ENCODE measurements around the gene SOD2.
"Not testable (repeated sequence)": the region's sequence is repeated elsewhere in the genome, so short reads cannot be mapped to it uniquely, and the experiment has no call there.

SOD2 gene

DNA sequence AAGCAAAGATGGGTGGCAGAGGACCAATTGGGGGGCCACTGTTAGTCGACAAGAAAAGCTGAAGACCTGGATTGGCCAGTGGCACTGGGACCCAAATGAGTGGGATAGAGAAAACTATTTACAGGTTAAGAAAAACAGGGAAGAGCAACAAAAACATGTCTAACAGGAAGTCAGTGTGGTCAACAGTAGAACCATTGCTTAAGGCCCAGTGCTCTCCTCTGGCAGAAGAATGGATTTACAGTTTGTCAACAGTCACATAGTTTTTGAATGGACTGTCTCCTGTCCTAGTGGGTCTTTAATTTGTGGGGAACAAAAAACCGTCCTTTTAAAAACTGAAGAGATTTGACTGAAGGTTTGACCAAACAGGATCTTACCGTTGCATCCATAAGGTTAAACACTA lies 22.1 kb upstream of the SOD2 start:
- no peak for DNase-seq (ENCODE audit: low read depth)
- TF ChIP-seq, protein P1, sequence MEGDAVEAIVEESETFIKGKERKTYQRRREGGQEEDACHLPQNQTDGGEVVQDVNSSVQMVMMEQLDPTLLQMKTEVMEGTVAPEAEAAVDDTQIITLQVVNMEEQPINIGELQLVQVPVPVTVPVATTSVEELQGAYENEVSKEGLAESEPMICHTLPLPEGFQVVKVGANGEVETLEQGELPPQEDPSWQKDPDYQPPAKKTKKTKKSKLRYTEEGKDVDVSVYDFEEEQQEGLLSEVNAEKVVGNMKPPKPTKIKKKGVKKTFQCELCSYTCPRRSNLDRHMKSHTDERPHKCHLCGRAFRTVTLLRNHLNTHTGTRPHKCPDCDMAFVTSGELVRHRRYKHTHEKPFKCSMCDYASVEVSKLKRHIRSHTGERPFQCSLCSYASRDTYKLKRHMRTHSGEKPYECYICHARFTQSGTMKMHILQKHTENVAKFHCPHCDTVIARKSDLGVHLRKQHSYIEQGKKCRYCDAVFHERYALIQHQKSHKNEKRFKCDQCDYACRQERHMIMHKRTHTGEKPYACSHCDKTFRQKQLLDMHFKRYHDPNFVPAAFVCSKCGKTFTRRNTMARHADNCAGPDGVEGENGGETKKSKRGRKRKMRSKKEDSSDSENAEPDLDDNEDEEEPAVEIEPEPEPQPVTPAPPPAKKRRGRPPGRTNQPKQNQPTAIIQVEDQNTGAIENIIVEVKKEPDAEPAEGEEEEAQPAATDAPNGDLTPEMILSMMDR (conservative IDR thresholded peaks at IDR 0.05; ENCODE audit: low read length): no peak
- H3K4me3 ChIP-seq (ENCODE audit: low read length): no peak overlapping the region

DNA sequence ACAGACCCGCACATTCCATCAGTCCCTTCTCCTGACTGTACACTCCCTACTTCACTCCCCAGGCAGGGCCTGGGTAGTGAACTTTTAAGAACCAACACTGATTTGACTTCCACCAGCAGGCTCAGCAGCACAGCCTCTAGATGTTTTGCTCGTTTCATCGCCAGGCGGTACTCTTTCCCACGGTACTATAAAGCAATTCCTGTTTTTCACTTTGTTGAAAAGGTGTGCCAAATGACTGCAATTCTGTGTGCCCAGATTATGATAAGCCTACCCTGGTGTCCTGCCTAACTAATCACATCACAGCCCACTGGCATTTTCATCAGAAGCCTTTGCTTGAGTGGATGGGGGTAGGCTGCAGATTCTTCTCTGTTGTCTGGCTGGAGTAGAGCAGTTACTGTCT lies 21.4 kb upstream of the SOD2 start:
- H3K4me3 ChIP-seq (ENCODE audit: low read length): no peak overlapping the region
- DNase-seq (ENCODE audit: low read depth): no peak
- TF ChIP-seq, protein P1 (conservative IDR thresholded peaks at IDR 0.05; ENCODE audit: low read length): no peak

DNA sequence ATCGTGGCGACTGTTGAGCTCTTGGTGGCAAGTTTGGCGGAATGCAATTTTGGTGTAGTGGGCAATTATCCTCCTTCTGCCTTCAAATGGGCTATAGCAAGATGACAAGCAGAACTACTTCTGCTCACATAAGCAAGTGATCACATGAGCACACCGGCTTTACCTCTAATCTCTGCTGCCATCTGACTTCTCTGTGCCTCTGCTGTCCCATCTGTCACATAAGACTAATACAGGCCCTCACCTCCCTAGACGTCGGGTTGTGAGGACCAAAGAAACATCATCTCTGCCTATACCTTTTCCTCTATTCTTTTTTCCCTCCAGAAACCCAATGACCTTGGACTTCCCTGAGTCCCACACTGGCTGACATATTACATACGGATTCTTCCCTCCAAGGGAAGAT lies 20.9 kb upstream of the SOD2 start:
- no peak overlapping the region for H3K4me3 ChIP-seq (ENCODE audit: low read length)
- TF ChIP-seq, protein P1 (conservative IDR thresholded peaks at IDR 0.05; ENCODE audit: low read length): no peak
- DNase-seq (ENCODE audit: low read depth): no peak

DNA sequence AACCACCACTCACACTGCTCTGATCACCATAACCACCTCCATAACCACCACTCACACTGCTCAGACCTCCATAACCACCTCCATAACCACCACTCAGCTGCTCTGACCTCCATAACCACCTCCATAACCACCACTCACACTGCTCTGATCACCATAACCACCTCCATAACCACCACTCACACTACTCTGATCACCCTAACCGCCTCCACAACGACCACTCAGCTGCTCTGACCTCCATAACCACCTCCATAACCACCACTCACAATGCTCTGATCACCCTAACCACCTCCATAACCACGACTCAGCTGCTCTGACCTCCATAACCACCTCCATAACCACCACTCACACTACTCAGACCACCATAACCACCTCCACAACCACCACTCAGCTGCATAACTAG lies 19.3 kb upstream of the SOD2 start:
- not testable (repeated sequence) for DNase-seq (ENCODE audit: low read depth); H3K4me3 ChIP-seq (ENCODE audit: low read length)

DNA sequence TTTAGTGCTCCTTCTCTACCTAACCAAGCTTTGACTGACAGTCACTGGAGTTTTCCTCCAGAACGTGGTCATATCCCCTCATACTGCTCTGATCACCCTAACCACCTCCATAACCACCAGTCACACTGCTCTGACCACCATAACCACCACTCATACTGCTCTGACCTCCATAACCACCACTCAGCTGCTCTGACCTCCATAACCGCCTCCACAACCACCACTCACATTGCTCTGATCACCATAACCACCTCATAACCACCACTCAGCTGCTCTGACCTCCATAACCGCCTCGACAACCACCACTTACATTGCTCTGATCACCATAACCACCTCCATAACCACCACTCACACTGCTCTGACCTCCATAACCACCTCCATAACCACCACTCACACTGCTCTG lies 17.6 kb upstream of the SOD2 start:
- H3K4me3 ChIP-seq (ENCODE audit: low read length); DNase-seq (ENCODE audit: low read depth): not testable (repeated sequence)

DNA sequence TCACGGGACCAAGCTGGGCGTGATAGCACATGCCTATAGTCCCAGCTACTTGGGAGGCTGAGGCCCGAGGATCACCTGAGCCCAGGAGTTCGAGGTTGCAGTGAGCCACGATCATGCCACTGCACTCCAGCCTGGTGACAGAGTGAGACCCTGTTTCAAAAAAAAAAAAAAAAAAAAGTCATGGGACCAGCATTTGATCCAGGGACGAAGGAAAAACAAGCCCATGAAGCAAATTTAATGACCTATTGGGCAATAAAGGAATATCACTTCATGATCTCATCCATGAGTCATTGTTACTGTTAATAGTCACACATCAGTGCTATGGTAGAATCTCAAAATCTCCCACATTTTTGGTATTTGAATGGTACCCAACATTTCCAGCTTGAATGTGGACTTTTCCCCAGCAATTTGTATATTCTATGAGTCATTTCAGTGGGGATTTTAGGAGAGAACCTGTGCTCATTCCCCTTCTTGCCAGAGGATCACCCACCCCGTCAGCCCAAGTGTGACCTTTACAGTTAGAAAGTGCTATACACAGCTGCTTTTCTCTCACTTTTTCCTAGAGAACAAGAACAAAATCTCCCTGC lies 8.5 kb upstream of the SOD2 start:
- H3K4me3 ChIP-seq (ENCODE audit: low read length): no peak overlapping the region
- TF ChIP-seq, protein P1 (conservative IDR thresholded peaks at IDR 0.05; ENCODE audit: low read length): no peak
- peak; percentile 92 for DNase-seq (ENCODE audit: low read depth)

DNA sequence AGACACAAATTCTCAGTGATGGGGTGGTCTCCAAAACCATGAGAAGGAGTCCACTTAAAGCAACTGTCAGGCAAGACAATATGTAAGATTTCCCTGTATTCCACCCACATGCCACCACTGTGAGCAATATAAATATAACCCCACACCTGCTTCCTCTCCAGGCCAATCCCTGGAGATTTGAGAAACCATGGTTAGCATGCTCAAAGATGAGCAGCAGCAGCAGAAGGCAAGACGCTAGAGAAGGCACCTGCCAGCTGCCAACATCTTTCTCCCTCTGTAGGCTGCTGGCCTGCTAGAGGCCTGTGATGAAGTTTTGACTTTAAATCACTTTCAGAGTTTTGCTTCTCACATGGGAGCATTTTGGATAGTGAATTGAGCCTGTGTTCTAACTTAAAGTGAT lies 7.9 kb upstream of the SOD2 start:
- TF ChIP-seq, protein P1 (conservative IDR thresholded peaks at IDR 0.05; ENCODE audit: low read length): no peak
- H3K4me3 ChIP-seq (ENCODE audit: low read length): no peak overlapping the region
- DNase-seq (ENCODE audit: low read depth): peak; percentile 28

DNA sequence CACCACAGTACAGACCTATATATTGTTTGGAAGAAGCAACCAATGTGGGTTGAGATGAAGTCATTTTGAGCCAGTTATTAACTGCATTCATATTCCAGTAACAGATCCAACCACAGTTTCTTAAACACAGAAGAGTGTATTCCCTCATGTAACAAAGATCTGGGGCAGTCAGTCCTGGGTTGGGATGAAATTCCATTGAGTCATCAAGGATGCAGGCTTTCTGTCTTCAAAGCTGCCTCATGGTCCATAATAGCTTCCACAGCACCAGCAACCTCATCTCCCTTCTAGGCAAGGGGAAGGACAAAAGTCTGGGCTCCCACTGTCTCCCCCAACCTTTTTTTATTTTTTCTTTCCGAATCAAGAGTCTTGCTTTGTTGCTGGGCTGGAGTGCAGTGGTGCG lies 2.9 kb upstream of the SOD2 start:
- no peak overlapping the region for H3K4me3 ChIP-seq (ENCODE audit: low read length)
- peak; percentile 51 for DNase-seq (ENCODE audit: low read depth)
- TF ChIP-seq, protein P1 (conservative IDR thresholded peaks at IDR 0.05; ENCODE audit: low read length): no peak

Measured in AG10803 (cell line).